ENCODE data around the gene CFAP251. TPM values are rescaled to one million over a fixed set of nuclear protein-coding genes. Genes with fewer than 3 reads are reported as not detected.

Gene CFAP251
- total RNA-seq, 1 experiment from 2014 or later: 23.5 TPM

DNA sequence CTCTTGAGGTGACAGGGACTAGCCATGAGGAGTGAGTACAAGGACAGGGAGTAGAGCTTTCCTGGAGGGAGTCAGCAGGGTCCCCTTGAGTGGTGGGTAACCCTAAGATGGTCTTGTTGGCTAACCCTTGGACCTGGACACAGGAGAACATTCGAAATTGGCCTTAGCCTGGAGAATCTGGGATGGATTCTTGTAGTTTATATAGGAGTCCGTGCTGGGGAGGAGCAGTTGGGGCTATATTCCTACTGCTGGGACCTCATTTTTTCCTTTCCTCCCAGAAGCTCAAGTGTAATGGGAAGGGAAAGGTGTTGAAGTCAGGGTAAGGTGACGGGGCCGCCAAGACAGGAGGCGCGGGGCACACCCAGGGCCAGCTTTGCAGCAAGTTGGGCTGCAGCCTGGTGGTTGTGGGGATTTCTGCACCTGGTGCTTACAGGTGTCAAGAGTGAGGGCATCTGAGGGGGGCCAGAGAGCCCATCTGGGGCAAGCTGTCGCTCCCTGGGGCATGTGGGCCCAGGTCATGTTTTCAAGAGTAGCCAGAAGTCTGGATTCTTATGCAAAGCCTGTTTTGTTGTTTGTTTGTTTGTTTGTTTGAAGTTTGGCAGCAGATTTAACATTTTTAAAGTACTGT is 108.4 kb downstream of the CFAP251 start:
- ChIA-PET CTCF (interaction anchor here (0.5 to 1.7 kb wide), 3 partner anchors 97 to 232 kb away, joined by 3 to 8 read pairs (median 5); no protein-coding TSS in a partner anchor), POLR2A (interaction anchor here (0.8 to 2.6 kb wide), 3 partner anchors 25 to 53 kb away, joined by 3 to 6 read pairs (median 5); no protein-coding TSS in a partner anchor)
- no TSS peak for BruUV-seq (replicated peaks)
- TF ChIP-seq, protein P1, sequence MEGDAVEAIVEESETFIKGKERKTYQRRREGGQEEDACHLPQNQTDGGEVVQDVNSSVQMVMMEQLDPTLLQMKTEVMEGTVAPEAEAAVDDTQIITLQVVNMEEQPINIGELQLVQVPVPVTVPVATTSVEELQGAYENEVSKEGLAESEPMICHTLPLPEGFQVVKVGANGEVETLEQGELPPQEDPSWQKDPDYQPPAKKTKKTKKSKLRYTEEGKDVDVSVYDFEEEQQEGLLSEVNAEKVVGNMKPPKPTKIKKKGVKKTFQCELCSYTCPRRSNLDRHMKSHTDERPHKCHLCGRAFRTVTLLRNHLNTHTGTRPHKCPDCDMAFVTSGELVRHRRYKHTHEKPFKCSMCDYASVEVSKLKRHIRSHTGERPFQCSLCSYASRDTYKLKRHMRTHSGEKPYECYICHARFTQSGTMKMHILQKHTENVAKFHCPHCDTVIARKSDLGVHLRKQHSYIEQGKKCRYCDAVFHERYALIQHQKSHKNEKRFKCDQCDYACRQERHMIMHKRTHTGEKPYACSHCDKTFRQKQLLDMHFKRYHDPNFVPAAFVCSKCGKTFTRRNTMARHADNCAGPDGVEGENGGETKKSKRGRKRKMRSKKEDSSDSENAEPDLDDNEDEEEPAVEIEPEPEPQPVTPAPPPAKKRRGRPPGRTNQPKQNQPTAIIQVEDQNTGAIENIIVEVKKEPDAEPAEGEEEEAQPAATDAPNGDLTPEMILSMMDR (IDR thresholded peaks at IDR 0.05; ENCODE audit: unreplicated experiment): no peak
- no peaks in the 10 kb centered on the region for H3K27me3 Mint-ChIP-seq (ENCODE audit: insufficient read depth, unreplicated experiment)
- H3K36me3 Mint-ChIP-seq (ENCODE audit: insufficient read depth, unreplicated experiment): peaks cover 6% of the 10 kb centered on the region
- peaks cover 32% of the 10 kb centered on the region for H3K4me1 Mint-ChIP-seq (ENCODE audit: insufficient read depth, unreplicated experiment)
- DNase-seq (ENCODE audit: unreplicated experiment): no peak
- intact Hi-C loops (cut with micrococcal nuclease): loop anchor here (10.0 kb wide), 1 partner anchor 232 kb away; the partner anchor contains the start of gene RHOF
- no peak overlapping the region for H3K27ac Mint-ChIP-seq (ENCODE audit: low read depth, unreplicated experiment)
- H3K4me3 Mint-ChIP-seq (ENCODE audit: unreplicated experiment): peak overlapping the region; percentile 16
- H3K9me3 Mint-ChIP-seq (ENCODE audit: unreplicated experiment): no peaks in the 10 kb centered on the region

GRCh38 chr12:122028165-122028904 is 109.9 kb downstream of the CFAP251 start:
- no TSS peak for BruUV-seq (replicated peaks)
- no peak overlapping the region for H3K27ac Mint-ChIP-seq (ENCODE audit: low read depth, unreplicated experiment)
- CTCF ChIA-PET: interaction anchor here (0.6 to 1.7 kb wide), 6 partner anchors 95 to 399 kb away, joined by 3 to 8 read pairs (median 3); no protein-coding TSS in a partner anchor
- POLR2A ChIA-PET: interaction anchor here (0.8 to 1.6 kb wide), 4 partner anchors 27 to 226 kb away, joined by 3 to 7 read pairs (median 4); no protein-coding TSS in a partner anchor
- H3K36me3 Mint-ChIP-seq (ENCODE audit: insufficient read depth, unreplicated experiment): peaks cover 6% of the 10 kb centered on the region
- H3K9me3 Mint-ChIP-seq (ENCODE audit: unreplicated experiment): no peaks in the 10 kb centered on the region
- H3K27me3 Mint-ChIP-seq (ENCODE audit: insufficient read depth, unreplicated experiment): no peaks in the 10 kb centered on the region
- H3K4me1 Mint-ChIP-seq (ENCODE audit: insufficient read depth, unreplicated experiment): peaks cover 32% of the 10 kb centered on the region
- DNase-seq (ENCODE audit: unreplicated experiment): peak; percentile 46
- intact Hi-C loops (cut with micrococcal nuclease): loop anchor here (10.0 kb wide), 1 partner anchor 234 kb away; the partner anchor contains the start of gene RHOF
- TF ChIP-seq, protein P1 (IDR thresholded peaks at IDR 0.05; ENCODE audit: unreplicated experiment): no peak
- peak overlapping the region; percentile 31 for H3K4me3 Mint-ChIP-seq (ENCODE audit: unreplicated experiment)

GRCh38 chr12:122028905-122029560 is 110.6 kb downstream of the CFAP251 start:
- BruUV-seq (replicated peaks): no TSS peak

More at GRCh38 chr12:122028905-122029560, 110.6 kb downstream of the CFAP251 start:
- Mint-ChIP-seq H3K4me1 (ENCODE audit: insufficient read depth, unreplicated experiment) (peaks cover 32% of the 10 kb centered on the region), H3K27me3 (ENCODE audit: insufficient read depth, unreplicated experiment) (no peaks in the 10 kb centered on the region), H3K4me3 (ENCODE audit: unreplicated experiment) (peak overlapping the region; percentile 31), H3K36me3 (ENCODE audit: insufficient read depth, unreplicated experiment) (peaks cover 13% of the 10 kb centered on the region), H3K27ac (ENCODE audit: low read depth, unreplicated experiment) (no peak overlapping the region), H3K9me3 (ENCODE audit: unreplicated experiment) (no peaks in the 10 kb centered on the region)
- TF ChIP-seq, protein P1 (IDR thresholded peaks at IDR 0.05; ENCODE audit: unreplicated experiment): no peak
- ChIA-PET CTCF (interaction anchor here (0.8 to 1.7 kb wide), 2 partner anchors 94 to 112 kb away, joined by 3 to 8 read pairs; no protein-coding TSS in a partner anchor), POLR2A (interaction anchor here (0.5 to 1.6 kb wide), 5 partner anchors 20 to 626 kb away, joined by 3 to 7 read pairs (median 4); no protein-coding TSS in a partner anchor)
- DNase-seq (ENCODE audit: unreplicated experiment): no peak
- intact Hi-C loops (cut with micrococcal nuclease): loop anchor here (10.0 kb wide), 1 partner anchor 234 kb away; the partner anchor contains the start of gene RHOF
